Measurements from ENCODE around the gene CHKA. TPM values are rescaled to one million over a fixed set of nuclear protein-coding genes. Genes with fewer than 3 reads are reported as not detected.

CHKA gene
- total and polyA plus RNA-seq, 8 donors = 20.9 to 227 (median 101) TPM

DNA sequence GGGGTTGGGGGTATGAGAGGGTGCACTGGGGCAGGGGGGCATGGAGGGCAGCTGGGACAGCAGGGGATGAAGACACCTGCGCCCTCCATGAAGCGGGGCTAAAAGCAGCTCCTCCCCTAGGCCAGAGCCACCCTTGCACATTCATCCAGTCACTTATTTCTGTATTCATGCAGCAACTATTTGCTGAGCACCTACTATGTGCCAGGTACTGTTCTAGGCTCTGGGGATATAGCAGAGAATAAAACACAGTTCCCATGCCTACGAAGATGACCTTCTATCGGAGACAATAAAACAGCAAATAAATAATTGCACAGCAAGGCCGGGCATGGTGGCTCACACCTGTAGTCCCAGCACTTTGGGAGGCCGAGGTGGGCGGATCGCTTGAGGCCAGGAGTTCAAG is 105.7 kb downstream of the CHKA start:
- peaks cover 0 to 4% (median 0%) of the 10 kb centered on the region in 4 donors for H3K36me3 ChIP-seq
- DNase-seq = no peak
- peaks cover 53 to 79% (median 60%) of the 10 kb centered on the region in 4 donors for H3K4me1 ChIP-seq
- no peak for TF ChIP-seq EP300 (IDR thresholded peaks at IDR 0.05)
- TF ChIP-seq, protein P1, sequence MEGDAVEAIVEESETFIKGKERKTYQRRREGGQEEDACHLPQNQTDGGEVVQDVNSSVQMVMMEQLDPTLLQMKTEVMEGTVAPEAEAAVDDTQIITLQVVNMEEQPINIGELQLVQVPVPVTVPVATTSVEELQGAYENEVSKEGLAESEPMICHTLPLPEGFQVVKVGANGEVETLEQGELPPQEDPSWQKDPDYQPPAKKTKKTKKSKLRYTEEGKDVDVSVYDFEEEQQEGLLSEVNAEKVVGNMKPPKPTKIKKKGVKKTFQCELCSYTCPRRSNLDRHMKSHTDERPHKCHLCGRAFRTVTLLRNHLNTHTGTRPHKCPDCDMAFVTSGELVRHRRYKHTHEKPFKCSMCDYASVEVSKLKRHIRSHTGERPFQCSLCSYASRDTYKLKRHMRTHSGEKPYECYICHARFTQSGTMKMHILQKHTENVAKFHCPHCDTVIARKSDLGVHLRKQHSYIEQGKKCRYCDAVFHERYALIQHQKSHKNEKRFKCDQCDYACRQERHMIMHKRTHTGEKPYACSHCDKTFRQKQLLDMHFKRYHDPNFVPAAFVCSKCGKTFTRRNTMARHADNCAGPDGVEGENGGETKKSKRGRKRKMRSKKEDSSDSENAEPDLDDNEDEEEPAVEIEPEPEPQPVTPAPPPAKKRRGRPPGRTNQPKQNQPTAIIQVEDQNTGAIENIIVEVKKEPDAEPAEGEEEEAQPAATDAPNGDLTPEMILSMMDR (IDR thresholded peaks at IDR 0.05) = no peak
- no peak for TF ChIP-seq POLR2A (IDR thresholded peaks at IDR 0.05)
- no peak for TF ChIP-seq POLR2AphosphoS5 (IDR thresholded peaks at IDR 0.05)
- WGBS, 5 donors = 93 to 98% (median 97%) methylated on average over 8 of the region's 8 CpGs
- no peaks in the 10 kb centered on the region for H3K9me3 ChIP-seq
- H3K27me3 ChIP-seq = no peaks in the 10 kb centered on the region
- no peak overlapping the region for H3K4me3 ChIP-seq
- H3K27ac ChIP-seq = peak overlapping the region in 1 of 5 donors; percentile 94
- intact Hi-C loops (cut with DNase I; ENCODE audit: low total_unique reads) = no loop called here

DNA sequence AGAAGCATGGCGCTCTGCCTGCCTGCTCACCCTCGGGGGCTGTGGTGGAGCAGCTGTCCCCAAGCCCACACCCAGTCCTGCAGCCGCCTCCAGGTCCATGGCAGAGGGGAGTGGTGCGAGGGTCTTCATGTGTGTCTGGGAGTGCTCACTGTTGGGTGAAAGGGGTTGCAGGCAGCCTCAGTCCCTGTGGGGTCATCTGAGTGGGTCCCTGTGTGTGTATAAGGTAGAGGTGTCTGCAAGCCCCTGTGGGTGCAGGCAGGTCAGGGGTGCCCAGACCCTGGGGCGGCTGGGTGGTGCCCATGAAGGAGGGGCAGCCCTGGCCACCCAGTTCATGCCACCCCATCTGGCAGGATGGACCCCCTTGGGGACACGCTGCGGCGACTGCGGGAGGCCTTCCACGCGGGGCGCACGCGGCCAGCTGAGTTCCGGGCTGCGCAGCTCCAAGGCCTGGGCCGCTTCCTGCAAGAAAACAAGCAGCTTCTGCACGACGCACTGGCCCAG is 106.2 kb downstream of the CHKA start:
- peak overlapping the region; percentile 11 to 94 (median 86) for H3K27ac ChIP-seq
- H3K27me3 ChIP-seq = no peaks in the 10 kb centered on the region
- no peak overlapping the region for H3K4me3 ChIP-seq
- TF ChIP-seq POLR2A (IDR thresholded peaks at IDR 0.05) = no peak
- TF ChIP-seq, protein P1 (IDR thresholded peaks at IDR 0.05) = no peak
- H3K9me3 ChIP-seq = no peaks in the 10 kb centered on the region
- peak in 1 of 2 donors; percentile 11 for DNase-seq
- WGBS, 5 donors = 82 to 92% (median 88%) methylated on average over 18 to 19 of the region's 19 CpGs
- H3K4me1 ChIP-seq = peaks cover 57 to 79% (median 64%) of the 10 kb centered on the region in 4 donors
- intact Hi-C loops (cut with DNase I; ENCODE audit: low total_unique reads) = no loop called here
- H3K36me3 ChIP-seq = peaks cover 0 to 4% (median 0%) of the 10 kb centered on the region in 4 donors

DNA sequence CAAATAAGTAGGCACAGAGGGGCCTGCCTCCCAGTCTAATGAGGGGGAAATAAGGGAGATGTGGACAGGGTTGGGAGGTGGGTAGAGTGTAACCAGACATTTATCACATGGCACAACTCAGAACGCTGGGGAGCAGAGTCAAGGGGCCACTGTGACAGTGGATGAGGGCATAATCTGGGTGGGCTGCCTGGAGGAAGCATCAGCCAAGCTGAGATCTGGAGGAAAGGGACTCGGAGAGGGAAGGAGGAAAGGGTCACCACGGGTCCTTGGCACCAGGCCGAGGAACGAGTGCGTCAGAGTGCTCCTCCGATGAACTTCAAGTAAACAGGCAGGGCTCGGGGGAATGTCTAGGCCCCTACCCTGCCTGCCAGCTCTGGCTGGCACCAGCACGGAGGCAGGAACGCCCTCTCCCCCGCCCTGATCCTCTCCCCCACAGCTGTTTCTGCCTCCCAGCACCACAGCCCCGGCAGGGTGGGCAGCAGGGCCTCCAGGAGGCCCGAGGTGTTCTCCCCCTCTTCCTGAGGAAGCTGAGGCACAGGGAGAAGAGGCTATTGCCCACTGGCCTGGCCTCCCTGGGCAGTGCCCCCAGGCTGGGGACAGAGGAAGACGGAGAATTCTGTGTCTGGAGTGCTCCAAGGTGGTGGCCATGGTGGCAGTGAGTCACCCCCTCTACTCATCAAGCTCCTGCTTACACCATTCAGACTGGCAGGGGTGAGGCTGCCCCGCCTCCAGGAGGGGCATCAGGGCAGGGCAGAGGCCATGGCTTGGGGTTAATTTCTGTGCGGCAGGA is 106.8 kb downstream of the CHKA start:
- intact Hi-C loops (cut with DNase I; ENCODE audit: low total_unique reads) = no loop called here
- Histone ChIP-seq H3K4me3 (no peak overlapping the region), H3K4me1 (peaks cover 64 to 82% (median 71%) of the 10 kb centered on the region in 4 donors)

DNA sequence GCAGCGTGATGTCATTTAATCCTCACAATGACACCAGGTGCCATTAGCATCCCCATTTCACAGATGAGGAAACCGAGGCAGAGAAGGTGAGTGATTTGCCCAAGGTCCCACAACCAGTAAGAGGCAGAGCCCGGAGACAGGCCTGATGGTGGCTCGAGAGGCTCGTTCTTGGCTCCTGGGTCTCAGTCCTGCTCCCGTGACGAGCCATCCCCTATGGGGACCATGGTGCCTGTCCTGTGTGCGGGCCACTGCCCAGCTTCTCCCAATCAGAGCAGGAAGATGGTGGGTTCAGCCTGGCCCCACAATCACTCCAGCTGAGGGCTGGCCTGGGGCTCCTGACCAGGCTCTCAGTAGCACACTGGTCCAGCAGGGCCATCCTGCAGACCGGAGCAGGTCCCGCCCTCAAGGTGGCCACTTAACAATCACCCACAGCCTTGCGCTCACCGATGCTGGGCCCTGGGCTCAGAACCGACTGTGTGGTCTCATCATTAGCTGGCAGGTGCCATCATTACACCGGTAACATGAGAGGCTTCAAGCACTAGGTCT is 107.5 kb downstream of the CHKA start:
- Histone ChIP-seq H3K27me3 (no peaks in the 10 kb centered on the region), H3K27ac (peak overlapping the region in 4 of 5 donors; percentile 77 to 94 (median 87)), H3K4me1 (peaks cover 69 to 88% (median 77%) of the 10 kb centered on the region in 4 donors), H3K36me3 (no peaks in the 10 kb centered on the region), H3K4me3 (no peak overlapping the region), H3K9me3 (no peaks in the 10 kb centered on the region)
- intact Hi-C loops (cut with DNase I; ENCODE audit: low total_unique reads) = no loop called here
- peak in 1 of 2 donors; percentile 11 for DNase-seq
- no peak for TF ChIP-seq POLR2A (IDR thresholded peaks at IDR 0.05)
- no peak for TF ChIP-seq EP300 (IDR thresholded peaks at IDR 0.05)
- TF ChIP-seq, protein P1 (IDR thresholded peaks at IDR 0.05) = no peak
- TF ChIP-seq POLR2AphosphoS5 (IDR thresholded peaks at IDR 0.05) = no peak
- WGBS, 5 donors = 65 to 80% (median 79%) methylated on average over 5 to 14 of the region's 14 CpGs

More for the DNA sequence above, 106.8 kb downstream of the CHKA start:
- Histone ChIP-seq H3K27me3 (no peaks in the 10 kb centered on the region), H3K9me3 (no peaks in the 10 kb centered on the region), H3K27ac (peak overlapping the region; percentile 63 to 94 (median 86)), H3K36me3 (peaks cover 0 to 1% (median 0%) of the 10 kb centered on the region in 4 donors)
- TF ChIP-seq POLR2AphosphoS5 (IDR thresholded peaks at IDR 0.05) = peak in 2 of 3 donors; percentile 30 to 57
- TF ChIP-seq POLR2A (IDR thresholded peaks at IDR 0.05) = no peak
- WGBS, 5 donors = 21 to 33% (median 27%) methylated on average over 11 to 16 of the region's 16 CpGs
- peak; percentile 79 to 91 for DNase-seq

Data from stomach (tissue), 9 donors.